OCI-LY1 (cell line): ENCODE data around the gene AXIN1.

Source experiments
- H2AFZ ChIP-seq: fragments of 200-600 bp; sonication (generic), shearing (Covaris generic); 2 replicates; pipeline ENCODE4 v1.6.0; 2014; ENCODE audit warnings: antibody characterized with exemption, mild to moderate bottlenecking, low read length
- H3F3A ChIP-seq: fragments of 200-600 bp; sonication (generic), shearing (Covaris generic); 2 replicates; pipeline ENCODE4 v1.6.0; 2014; ENCODE audit warnings: mild to moderate bottlenecking, antibody characterized with exemption, low read length, moderate library complexity; ENCODE audit not compliant: insufficient read depth
- H3K27ac ChIP-seq: fragments of 200-600 bp; sonication (generic); 2 replicates; pipeline ENCODE4 v1.5.1; 2014; ENCODE audit warnings: low read length, mixed run types, mild to moderate bottlenecking, low read depth; ENCODE audit not compliant: poor library complexity, severe bottlenecking
- H3K27me3 ChIP-seq: fragments of 200-600 bp; sonication (generic); 2 replicates; pipeline ENCODE4 v1.6.0; 2014; ENCODE audit warnings: antibody characterized with exemption, mild to moderate bottlenecking, low read length, moderate library complexity; ENCODE audit not compliant: insufficient read depth
- H3K36me3 ChIP-seq: fragments of 200-600 bp; sonication (generic); 2 replicates; pipeline ENCODE4 v1.6.1; 2014; ENCODE audit warnings: mild to moderate bottlenecking, antibody characterized with exemption, low read length, moderate library complexity, mixed read lengths; ENCODE audit not compliant: insufficient read depth
- H3K4me1 ChIP-seq: fragments of 200-600 bp; sonication (generic); 2 replicates; pipeline ENCODE4 v1.5.1; 2014; ENCODE audit warnings: mild to moderate bottlenecking, low read length, moderate library complexity; ENCODE audit not compliant: insufficient read depth, severe bottlenecking
- H3K4me2 ChIP-seq: fragments of 200-600 bp; sonication (generic), shearing (Covaris generic); 2 replicates; pipeline ENCODE4 v1.6.1; 2014; ENCODE audit warnings: low read length
- H3K4me3 ChIP-seq: fragments of 200-600 bp; sonication (generic); 2 replicates; pipeline ENCODE4 v1.5.1; 2014; ENCODE audit warnings: low read length, low read depth, mild to moderate bottlenecking, mixed read lengths; ENCODE audit not compliant: poor library complexity, severe bottlenecking
- H3K79me2 ChIP-seq: fragments of 200-600 bp; shearing (Covaris generic); 2 replicates; pipeline ENCODE4 v1.6.1; 2016; ENCODE audit warnings: mixed run types, low read length, mixed read lengths; ENCODE audit not compliant: insufficient read depth
- H3K9ac ChIP-seq: fragments of 200-600 bp; sonication (generic), shearing (Covaris generic); 2 replicates; pipeline ENCODE4 v1.6.1; 2014; ENCODE audit warnings: mild to moderate bottlenecking, low read length, mixed read lengths
- H3K9me2 ChIP-seq: fragments of 200-600 bp; sonication (generic), shearing (Covaris generic); 2 replicates; pipeline ENCODE4 v1.6.1; 2014; ENCODE audit warnings: low read depth, mild to moderate bottlenecking, low read length, mixed read lengths
- H3K9me3 ChIP-seq: fragments of 200-600 bp; shearing (Covaris generic); 2 replicates; pipeline ENCODE4 v1.6.1; 2014; ENCODE audit warnings: low read length, mixed read lengths
- H4K20me1 ChIP-seq: fragments of 200-600 bp; sonication (generic), shearing (Covaris generic); 2 replicates; pipeline ENCODE4 v1.6.0; 2016; ENCODE audit warnings: mild to moderate bottlenecking, low read length; ENCODE audit not compliant: insufficient read depth
- EZH2 ChIP-seq: fragments of 200-600 bp; sonication (generic), shearing (Covaris generic); IDR thresholded peaks from 2 replicates; pipeline ENCODE4 v1.8.0; 2017; ENCODE audit warnings: borderline replicate concordance, mixed run types, mild to moderate bottlenecking, antibody characterized with exemption, low read length, moderate library complexity, mixed read lengths
- TF ChIP-seq, protein P1 (sequence below): fragments of 200-600 bp; sonication (generic), shearing (Covaris generic); IDR thresholded peaks from 2 replicates; pipeline ENCODE4 v1.5.1; 2017; ENCODE audit warnings: mild to moderate bottlenecking, antibody characterized with exemption, low read length, moderate library complexity, mixed read lengths

The AXIN1 gene

DNA sequence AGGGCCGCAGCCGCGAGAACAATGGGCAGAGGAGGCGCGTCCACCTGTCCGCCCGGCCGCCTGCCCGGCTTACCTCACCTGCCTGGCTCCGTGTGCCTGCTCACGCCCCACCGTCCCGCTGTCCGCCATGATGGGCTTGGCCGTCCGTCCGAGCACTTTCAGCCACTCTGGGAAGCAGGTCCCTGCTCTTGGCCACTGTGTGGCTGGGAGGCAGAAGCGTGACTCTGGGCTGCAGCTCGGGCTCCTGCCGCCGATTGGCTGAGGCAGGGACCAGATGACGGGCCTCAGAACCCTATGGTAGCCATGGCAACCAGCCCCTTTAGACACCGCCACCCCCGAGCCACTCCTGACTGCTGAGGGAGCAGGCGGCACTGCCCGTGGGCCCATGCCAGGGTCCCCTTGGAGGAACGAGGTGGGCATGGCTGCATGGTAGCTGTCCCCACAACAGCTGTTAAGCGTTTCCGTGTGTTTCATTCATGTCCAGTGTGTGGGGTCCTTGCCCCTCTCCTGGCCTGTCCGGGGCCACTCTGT lies 8.9 kb upstream of the AXIN1 start:
- no peak overlapping the region for H2AFZ ChIP-seq
- H3K4me1 ChIP-seq, result no peaks in the 10 kb centered on the region
- H3K9me3 ChIP-seq, result no peaks in the 10 kb centered on the region
- H3K27me3 ChIP-seq, result no peaks in the 10 kb centered on the region
- TF ChIP-seq, protein P1, sequence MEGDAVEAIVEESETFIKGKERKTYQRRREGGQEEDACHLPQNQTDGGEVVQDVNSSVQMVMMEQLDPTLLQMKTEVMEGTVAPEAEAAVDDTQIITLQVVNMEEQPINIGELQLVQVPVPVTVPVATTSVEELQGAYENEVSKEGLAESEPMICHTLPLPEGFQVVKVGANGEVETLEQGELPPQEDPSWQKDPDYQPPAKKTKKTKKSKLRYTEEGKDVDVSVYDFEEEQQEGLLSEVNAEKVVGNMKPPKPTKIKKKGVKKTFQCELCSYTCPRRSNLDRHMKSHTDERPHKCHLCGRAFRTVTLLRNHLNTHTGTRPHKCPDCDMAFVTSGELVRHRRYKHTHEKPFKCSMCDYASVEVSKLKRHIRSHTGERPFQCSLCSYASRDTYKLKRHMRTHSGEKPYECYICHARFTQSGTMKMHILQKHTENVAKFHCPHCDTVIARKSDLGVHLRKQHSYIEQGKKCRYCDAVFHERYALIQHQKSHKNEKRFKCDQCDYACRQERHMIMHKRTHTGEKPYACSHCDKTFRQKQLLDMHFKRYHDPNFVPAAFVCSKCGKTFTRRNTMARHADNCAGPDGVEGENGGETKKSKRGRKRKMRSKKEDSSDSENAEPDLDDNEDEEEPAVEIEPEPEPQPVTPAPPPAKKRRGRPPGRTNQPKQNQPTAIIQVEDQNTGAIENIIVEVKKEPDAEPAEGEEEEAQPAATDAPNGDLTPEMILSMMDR, result no peak
- TF ChIP-seq EZH2, result no peak
- no peak overlapping the region for H3K4me3 ChIP-seq
- peaks cover 5% of the 10 kb centered on the region for H3K36me3 ChIP-seq
- no peak overlapping the region for H3K9ac ChIP-seq
- H3K27ac ChIP-seq, result no peak overlapping the region
- no peak overlapping the region for H3K4me2 ChIP-seq
- H4K20me1 ChIP-seq, result no peaks in the 10 kb centered on the region
- no peaks in the 10 kb centered on the region for H3K79me2 ChIP-seq
- H3F3A ChIP-seq, result no peaks in the 10 kb centered on the region
- H3K9me2 ChIP-seq, result no peaks in the 10 kb centered on the region

DNA sequence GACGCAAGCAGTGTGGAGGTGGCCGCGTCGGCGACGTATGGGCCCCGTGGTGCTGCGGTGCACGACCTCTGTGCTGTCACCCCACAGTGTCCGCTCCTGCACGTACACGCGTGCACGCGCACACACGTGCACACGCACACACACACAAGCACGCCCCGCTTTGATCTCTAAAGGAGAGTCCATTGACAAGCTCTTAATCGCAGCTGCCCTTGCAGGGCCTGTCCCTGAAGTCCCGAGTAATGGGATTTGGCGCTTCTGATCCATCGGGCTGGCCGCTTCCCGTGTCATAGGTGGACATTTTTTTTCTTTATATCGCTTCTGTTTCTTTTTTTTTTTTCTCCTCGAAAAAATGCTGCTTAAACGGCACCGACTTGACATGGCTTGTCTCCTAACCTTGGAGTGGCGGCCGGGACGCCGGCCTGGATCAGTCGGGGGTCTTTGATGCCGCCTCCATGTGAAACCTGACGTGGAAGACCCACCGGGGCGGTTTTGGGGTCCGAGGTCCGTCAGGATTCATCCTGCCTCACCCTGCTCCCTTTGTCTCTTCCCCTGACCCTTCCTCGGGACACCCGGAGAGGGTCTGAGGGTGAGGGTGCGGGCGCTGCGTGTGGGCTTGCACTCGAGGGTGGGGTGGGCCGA lies 8.3 kb upstream of the AXIN1 start:
- Histone ChIP-seq H3K79me2 (no peaks in the 10 kb centered on the region), H3K4me3 (no peak overlapping the region), H3K27ac (no peak overlapping the region), H4K20me1 (no peaks in the 10 kb centered on the region), H3K9me2 (no peaks in the 10 kb centered on the region), H3F3A (no peaks in the 10 kb centered on the region), H2AFZ (no peak overlapping the region), H3K4me2 (no peak overlapping the region), H3K4me1 (no peaks in the 10 kb centered on the region), H3K27me3 (no peaks in the 10 kb centered on the region), H3K9ac (no peak overlapping the region), H3K9me3 (no peaks in the 10 kb centered on the region), H3K36me3 (no peaks in the 10 kb centered on the region)
- no peak for TF ChIP-seq EZH2
- TF ChIP-seq, protein P1, result no peak

- H3K79me2 ChIP-seq, result no peaks in the 10 kb centered on the region
Measured at GRCh38 chr16:359871-360697, 7.6 kb upstream of the AXIN1 start.

More at GRCh38 chr16:359871-360697, 7.6 kb upstream of the AXIN1 start:
- Histone ChIP-seq H3K4me2 (no peak overlapping the region), H3K9me3 (no peaks in the 10 kb centered on the region), H3K27ac (no peak overlapping the region), H3K9ac (no peak overlapping the region), H3K9me2 (no peaks in the 10 kb centered on the region), H3K4me3 (no peak overlapping the region), H3K4me1 (no peaks in the 10 kb centered on the region), H2AFZ (no peak overlapping the region), H3F3A (no peaks in the 10 kb centered on the region), H4K20me1 (no peaks in the 10 kb centered on the region), H3K27me3 (no peaks in the 10 kb centered on the region), H3K36me3 (no peaks in the 10 kb centered on the region)
- TF ChIP-seq, protein P1, result no peak
- TF ChIP-seq EZH2, result no peak
